Sigmoid colon (tissue), 7 donors: ENCODE measurements around the gene DPP6. TPM values are rescaled to one million over a fixed set of nuclear protein-coding genes. Genes with fewer than 3 reads are reported as not detected.

Experiments used
- DNase-seq: peaks from one replicate; pipeline ENCODE4 v3.0.0-alpha.2; 2019
- H3K27ac ChIP-seq, 4 donors: fragments of 200-600 bp; sonication (generic); one replicate each; pipeline ENCODE4 v1.5.1; 2016 to 2019; ENCODE audit warnings: mild to moderate bottlenecking in 1 of 4
- H3K27me3 ChIP-seq, 3 donors: fragments of 200-600 bp; sonication (generic); one replicate each; pipeline ENCODE4 v1.5.1; 2019; ENCODE audit warnings: mild to moderate bottlenecking in 1 of 3
- H3K36me3 ChIP-seq, 4 donors: fragments of 200-600 bp; sonication (generic); one replicate each; pipeline ENCODE4 v1.5.1; 2016 to 2019
- H3K4me1 ChIP-seq, 4 donors: fragments of 200-600 bp; sonication (generic); one replicate each; pipeline ENCODE4 v1.5.1; 2017 to 2019
- H3K4me3 ChIP-seq, 4 donors: fragments of 200-600 bp; sonication (generic); one replicate each; pipeline ENCODE4 v1.5.1; 2017 to 2019; ENCODE audit warnings: mild to moderate bottlenecking in 2 of 4, moderate library complexity in 1 of 4
- H3K9me3 ChIP-seq, 4 donors: fragments of 200-600 bp in 3 of 4; sonication (generic) in 3 of 4; one replicate each; pipeline versions ENCODE4 v1.5.1 to v1.6.1; 2013 to 2019
- CTCF ChIP-seq, 4 experiments: fragments of 450-650 bp in 3 of 4; fragments of 200-600 bp in 1 of 4; IDR thresholded peaks; one replicate each; pipeline ENCODE4 v1.5.1; 2016 to 2019; ENCODE audit warnings: antibody characterized with exemption in 4 of 4, mild to moderate bottlenecking in 3 of 4, moderate library complexity in 2 of 4
- EP300 ChIP-seq, 4 donors: sonication (generic); formaldehyde crosslinking; IDR thresholded peaks; one replicate each; pipeline ENCODE4 v1.6.1; 2017; ENCODE audit warnings: antibody characterized with exemption in 4 of 4
- POLR2A ChIP-seq, 2 donors: fragments of 450-650 bp; IDR thresholded peaks; one replicate each; pipeline ENCODE4 v1.6.1; 2016; ENCODE audit warnings: antibody characterized with exemption in 2 of 2, mild to moderate bottlenecking in 2 of 2, moderate library complexity in 2 of 2
- POLR2AphosphoS5 ChIP-seq, 4 donors: sonication (generic); formaldehyde crosslinking; IDR thresholded peaks; one replicate each; pipeline ENCODE4 v1.6.1; 2017; ENCODE audit warnings: antibody characterized with exemption in 4 of 4
- WGBS, 2 donors: extraction: QIAGEN DNeasy Blood & Tissue Kit; methylation state at CpG; one replicate each; pipeline ENCODE4 v1.1.7; 2013; 5-methylcytosine and 5-hydroxymethylcytosine counted together
- intact Hi-C: fragments of 100-400 bp; cut with DNase I; formaldehyde crosslinking; loops from one replicate; pipeline ENCODE4 v1.15.1; 2023
- polyA plus RNA-seq, 3 donors: library from polyadenylated mRNA; stranded (reverse); fragments of 200-250 nt; gene quantifications; one replicate each; pipeline ENCODE4 v1.2.3, GENCODE V29; 2013
- total RNA-seq, 4 donors: library from RNA; depleted of rRNA; stranded (reverse); fragments of >200 nt; gene quantifications; one replicate each; pipeline ENCODE4 v1.1.0, GENCODE V29; 2016
- donor health status: healthy with polysubstance abuse.
- donor health status: Bipolar disorder and iron deficiency.
- donor health status: healthy.

DPP6 gene
- total and polyA plus RNA-seq, 7 donors: 1.2 to 53.2 (median 41.0) TPM; not detected in 1

- 53 to 69% methylated on average over 12 of the region's 12 CpGs for WGBS, 2 donors
- H3K27ac ChIP-seq: no peak overlapping the region
Observed at GRCh38 chr7:154832557-154833138, 780.5 kb downstream of the DPP6 start.

GRCh38 chr7:154836021-154836448 lies 783.8 kb downstream of the DPP6 start:
- intact Hi-C loops: no loop called here
- no peak for DNase-seq
- 84 to 88% methylated on average over 13 of the region's 13 CpGs for WGBS, 2 donors
- H3K4me1 ChIP-seq: peaks cover 0 to 2% (median under 1%) of the 10 kb centered on the region in 4 donors
- no peaks in the 10 kb centered on the region for H3K27me3 ChIP-seq
- no peak overlapping the region for H3K4me3 ChIP-seq
- H3K27ac ChIP-seq: no peak overlapping the region
- H3K9me3 ChIP-seq: no peaks in the 10 kb centered on the region
- TF ChIP-seq EP300 (IDR thresholded peaks at IDR 0.05): no peak
- TF ChIP-seq POLR2A (IDR thresholded peaks at IDR 0.05): no peak
- no peak for TF ChIP-seq POLR2AphosphoS5 (IDR thresholded peaks at IDR 0.05)
- H3K36me3 ChIP-seq: no peaks in the 10 kb centered on the region

More at GRCh38 chr7:154832557-154833138, 780.5 kb downstream of the DPP6 start:
- intact Hi-C loops: no loop called here
- TF ChIP-seq EP300 (IDR thresholded peaks at IDR 0.05) (no peak), POLR2AphosphoS5 (IDR thresholded peaks at IDR 0.05) (no peak), CTCF (IDR thresholded peaks at IDR 0.05) (no peak), POLR2A (IDR thresholded peaks at IDR 0.05) (no peak)
- Histone ChIP-seq H3K4me3 (no peak overlapping the region), H3K4me1 (no peaks in the 10 kb centered on the region), H3K36me3 (no peaks in the 10 kb centered on the region), H3K9me3 (no peaks in the 10 kb centered on the region), H3K27me3 (no peaks in the 10 kb centered on the region)
- DNase-seq: no peak

DNA sequence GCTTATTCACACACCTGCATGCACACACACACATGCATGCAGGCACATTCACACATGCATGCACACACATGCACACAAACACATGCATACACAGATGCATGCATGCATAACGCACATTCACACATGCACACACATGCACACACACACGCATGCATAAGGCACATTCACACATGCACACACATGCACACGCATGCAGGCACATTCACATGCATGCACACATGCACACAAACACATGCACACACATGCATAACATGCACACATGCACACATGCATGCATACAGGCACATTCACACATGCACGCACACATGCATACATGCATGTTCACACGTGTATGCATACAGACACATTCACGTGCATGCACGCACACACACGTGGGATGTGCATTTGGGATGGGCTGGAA lies 784.9 kb downstream of the DPP6 start:
- no peak for TF ChIP-seq CTCF (IDR thresholded peaks at IDR 0.05)
- TF ChIP-seq POLR2A (IDR thresholded peaks at IDR 0.05): no peak
- TF ChIP-seq EP300 (IDR thresholded peaks at IDR 0.05): no peak
- no peak for TF ChIP-seq POLR2AphosphoS5 (IDR thresholded peaks at IDR 0.05)
- H3K36me3 ChIP-seq: no peaks in the 10 kb centered on the region
- peaks cover 0 to 12% (median 8%) of the 10 kb centered on the region in 4 donors for H3K4me1 ChIP-seq
- no peak overlapping the region for H3K27ac ChIP-seq
- no peak overlapping the region for H3K4me3 ChIP-seq
- no peaks in the 10 kb centered on the region for H3K27me3 ChIP-seq
- intact Hi-C loops: no loop called here
- WGBS, 2 donors: 86 to 94% methylated on average over 8 of the region's 8 CpGs
- DNase-seq: no peak
- H3K9me3 ChIP-seq: no peaks in the 10 kb centered on the region

GRCh38 chr7:154837622-154838021 lies 785.4 kb downstream of the DPP6 start:
- Histone ChIP-seq H3K27ac (no peak overlapping the region), H3K27me3 (no peaks in the 10 kb centered on the region), H3K36me3 (no peaks in the 10 kb centered on the region), H3K4me3 (no peak overlapping the region), H3K9me3 (no peaks in the 10 kb centered on the region), H3K4me1 (peaks cover 0 to 17% (median 11%) of the 10 kb centered on the region in 4 donors)
- 85 to 88% methylated on average over 5 of the region's 5 CpGs for WGBS, 2 donors
- intact Hi-C loops: no loop called here
- no peak for TF ChIP-seq POLR2AphosphoS5 (IDR thresholded peaks at IDR 0.05)
- no peak for TF ChIP-seq CTCF (IDR thresholded peaks at IDR 0.05)
- TF ChIP-seq POLR2A (IDR thresholded peaks at IDR 0.05): no peak
- no peak for TF ChIP-seq EP300 (IDR thresholded peaks at IDR 0.05)
- no peak for DNase-seq

DNA sequence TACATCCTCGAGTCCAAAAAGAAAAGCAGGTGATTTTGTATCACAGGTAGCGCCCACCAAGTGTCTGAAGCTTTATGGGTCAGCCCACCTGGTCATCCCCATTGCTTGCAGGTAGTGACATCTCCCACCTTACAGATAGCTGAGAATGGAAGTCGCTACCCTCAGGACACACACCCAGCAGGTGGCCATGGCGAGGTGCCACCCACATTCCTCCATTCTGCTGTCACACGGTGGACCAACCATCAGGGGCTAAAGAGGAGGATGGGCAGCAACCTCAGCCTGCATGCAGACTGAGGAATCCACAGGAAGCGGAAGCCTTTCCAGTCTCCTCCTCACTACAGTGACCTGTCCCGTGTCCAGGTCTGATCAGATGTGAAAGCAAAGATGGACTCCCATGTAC lies 787.9 kb downstream of the DPP6 start:
- WGBS, 2 donors: 85 to 86% methylated on average over 7 of the region's 7 CpGs

More for the DNA sequence above, 787.9 kb downstream of the DPP6 start:
- Histone ChIP-seq H3K27me3 (no peaks in the 10 kb centered on the region), H3K36me3 (no peaks in the 10 kb centered on the region), H3K27ac (no peak overlapping the region), H3K4me1 (peaks cover 0 to 19% (median 11%) of the 10 kb centered on the region in 4 donors), H3K9me3 (no peaks in the 10 kb centered on the region), H3K4me3 (no peak overlapping the region)
- intact Hi-C loops: no loop called here
- no peak for DNase-seq
- TF ChIP-seq POLR2AphosphoS5 (IDR thresholded peaks at IDR 0.05) (no peak), POLR2A (IDR thresholded peaks at IDR 0.05) (no peak), EP300 (IDR thresholded peaks at IDR 0.05) (no peak), CTCF (IDR thresholded peaks at IDR 0.05) (no peak)
